Motor neuron (in vitro differentiated cells): ENCODE results near the gene PLA2G2D. TPM values are rescaled to one million over a fixed set of nuclear protein-coding genes. Genes with fewer than 3 reads are reported as not detected.
A peak's percentile ranks its signal among the peaks of the same experiment; 100 is the strongest.

Experiments used
- ATAC-seq, 8 experiments: fragments of 200-7000 bp; cut with Tn5 transposase; replicated peaks in 6 of 8; 2 replicates each; pipeline ENCODE4 v1.8.0; 2021; ENCODE audit warnings: mild to moderate bottlenecking in 8 of 8, moderate library complexity in 8 of 8
- H3K27ac ChIP-seq, 2 donors: fragments of 250-450 bp; sonication (Bioruptor Pico); 2 replicates each; pipeline ENCODE4 v1.9.0; 2021; ENCODE audit warnings: antibody characterized with exemption in 2 of 2, mild to moderate bottlenecking in 2 of 2, moderate library complexity in 1 of 2
- H3K4me1 ChIP-seq, 2 donors: fragments of 250-450 bp; sonication (Bioruptor Pico); replicated peaks in 1 of 2; 2 replicates each; pipeline ENCODE4 v1.6.1; 2021; ENCODE audit warnings: antibody characterized with exemption in 2 of 2, mild to moderate bottlenecking in 2 of 2, moderate library complexity in 1 of 2
- H3K4me3 ChIP-seq, 5 donors: fragments of 250-450 bp; sonication (Bioruptor Pico); 2 replicates each; pipeline ENCODE4 v1.9.0; 2021; ENCODE audit warnings: antibody characterized with exemption in 5 of 5, mild to moderate bottlenecking in 5 of 5, moderate library complexity in 4 of 5
- WGBS, 10 experiments: fragments of 450-650 bp; shearing (Covaris generic); methylation state at CpG; one replicate each; pipeline ENCODE4 v1.0.0; 2022; 5-methylcytosine and 5-hydroxymethylcytosine counted together
- in situ Hi-C, 9 experiments: fragments of 400-800 bp; cut with MboI; loops; one replicate each; pipeline ENCODE4 v1.15.0; 2021; ENCODE audit warnings: low sequenced_read_pairs in 9 of 9, low pct_unique_long_range_greater_than_20kb in 2 of 9; ENCODE audit not compliant: unreplicated experiment in 9 of 9
- total RNA-seq, 8 experiments: library from RNA; unstranded; fragments of 300-600 nt; gene quantifications; 2 replicates each; pipeline versions ENCODE4 v1.2.3 to v1.2.4, GENCODE V29; 2022

PLA2G2D gene, protein sequence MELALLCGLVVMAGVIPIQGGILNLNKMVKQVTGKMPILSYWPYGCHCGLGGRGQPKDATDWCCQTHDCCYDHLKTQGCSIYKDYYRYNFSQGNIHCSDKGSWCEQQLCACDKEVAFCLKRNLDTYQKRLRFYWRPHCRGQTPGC
- 1 to 10 TPM in 1 of 8 experiments, under 1 TPM in 4, not detected in 3; 0.09 to 1.0 (median 0.21) TPM for total RNA-seq

GRCh38 chr1:20119347-20119746 is at the start of gene PLA2G2D:
Gene PLA2G2D (minus strand): TSS chr1:20119536. CDS start chr1:20119498, 38 bp downstream.
- ATAC-seq, result no peak
- no CpG with 5 or more reads among the region's 2 CpGs for WGBS, 10 experiments
- H3K4me3 ChIP-seq, result no peak within 1 kb of the TSS
- no peaks in the 10 kb centered on the region for H3K4me1 ChIP-seq
- in situ Hi-C loops, result no loop called here
- H3K27ac ChIP-seq, result no peak within 1 kb of the TSS

DNA sequence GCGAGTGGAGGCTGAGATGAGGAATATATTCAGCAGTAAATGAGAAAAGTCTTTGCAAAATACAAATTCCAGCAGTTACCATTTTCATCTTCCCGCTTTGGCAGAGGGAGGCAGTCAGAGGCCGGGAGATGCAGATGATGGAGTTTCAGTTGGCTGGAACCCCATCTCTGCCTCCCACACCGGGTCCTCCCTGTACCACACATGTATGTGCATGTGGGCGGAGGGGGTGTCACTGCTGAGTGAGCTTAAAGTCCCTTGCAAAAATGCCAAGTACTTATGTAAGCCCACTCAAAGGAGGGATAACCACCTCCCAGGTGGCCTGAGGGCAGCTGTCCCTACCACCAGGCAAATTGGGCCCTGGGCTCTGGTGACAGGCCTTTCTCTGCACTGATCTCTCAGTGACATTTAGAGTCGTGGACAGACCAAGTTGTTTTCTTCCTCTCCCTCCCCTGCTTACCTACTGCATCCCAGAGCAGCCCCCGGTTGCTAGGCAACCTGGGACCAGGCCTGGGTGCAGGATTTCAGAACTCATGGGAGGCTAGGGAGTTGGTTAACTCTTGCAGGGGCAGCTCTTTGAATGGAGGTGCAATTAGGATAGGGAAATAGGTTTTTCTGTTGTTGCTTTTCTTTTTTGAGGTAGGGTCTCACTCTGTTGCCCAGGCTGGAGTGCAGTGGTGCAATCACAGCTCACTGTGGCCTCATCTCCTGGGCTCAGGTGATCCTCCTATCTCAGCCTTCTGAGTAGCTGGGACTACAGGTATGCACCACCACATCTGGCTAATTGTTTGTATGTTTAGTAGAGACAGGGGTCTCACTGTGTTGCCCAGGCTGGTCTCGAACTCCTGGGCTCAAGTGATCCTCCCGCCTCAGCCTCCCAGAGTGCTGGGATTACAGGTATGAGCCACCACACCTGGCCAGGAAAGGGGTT is 49.5 kb upstream of the PLA2G2D start:
- Histone ChIP-seq H3K4me3 (no peak overlapping the region), H3K27ac (no peak overlapping the region), H3K4me1 (peaks cover 4 to 11% of the 10 kb centered on the region in 2 donors)
- in situ Hi-C loops, result loop anchor here in 6 of 9 experiments (10.0 to 25.0 kb wide), 4 partner anchors 254 to 507 kb away; partner anchors contain the start of genes PLA2G2E (in 3 of the 6), CAMK2N1 (in 1 of the 6) and HTR6 (in 1 of the 6)
- ATAC-seq, result peak in 7 of 8 experiments; percentile 53 to 87 (median 83)
- WGBS, 10 experiments, result 17 to 78% (median 55%) methylated on average over 1 to 8 of the region's 9 CpGs; no CpG with 5 or more reads in 1 of the 10 experiments

DNA sequence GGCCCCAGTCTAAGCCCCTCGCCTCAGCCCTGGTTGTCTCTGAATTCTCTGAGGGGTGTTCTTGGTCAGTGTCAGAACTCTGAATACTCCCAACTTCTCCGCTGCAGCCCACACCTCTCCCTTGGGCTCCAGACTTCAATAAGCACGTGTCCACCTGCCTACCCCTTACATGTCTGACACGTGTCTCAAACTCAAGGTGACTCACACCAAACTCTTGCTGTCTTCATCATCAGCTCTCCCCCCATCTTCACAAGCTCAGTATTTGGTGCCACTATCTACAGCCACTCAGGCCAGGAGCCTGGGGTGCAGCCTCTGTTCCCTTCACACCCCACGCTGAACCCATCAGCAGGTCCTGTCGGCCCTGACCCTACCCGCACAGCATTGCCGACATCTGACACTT is 47.8 kb upstream of the PLA2G2D start:
- H3K27ac ChIP-seq, result no peak overlapping the region
- no peak overlapping the region for H3K4me3 ChIP-seq
- 43 to 90% (median 81%) methylated on average over 1 to 7 of the region's 8 CpGs; no CpG with 5 or more reads in 3 of the 10 experiments for WGBS, 10 experiments
- peaks cover 4 to 11% of the 10 kb centered on the region in 2 donors for H3K4me1 ChIP-seq
- in situ Hi-C loops, result loop anchor here in 6 of 9 experiments (10.0 to 25.0 kb wide), 4 partner anchors 252 to 505 kb away; partner anchors contain the start of genes PLA2G2E (in 3 of the 6), CAMK2N1 (in 1 of the 6) and HTR6 (in 1 of the 6)
- ATAC-seq, result no peak

DNA sequence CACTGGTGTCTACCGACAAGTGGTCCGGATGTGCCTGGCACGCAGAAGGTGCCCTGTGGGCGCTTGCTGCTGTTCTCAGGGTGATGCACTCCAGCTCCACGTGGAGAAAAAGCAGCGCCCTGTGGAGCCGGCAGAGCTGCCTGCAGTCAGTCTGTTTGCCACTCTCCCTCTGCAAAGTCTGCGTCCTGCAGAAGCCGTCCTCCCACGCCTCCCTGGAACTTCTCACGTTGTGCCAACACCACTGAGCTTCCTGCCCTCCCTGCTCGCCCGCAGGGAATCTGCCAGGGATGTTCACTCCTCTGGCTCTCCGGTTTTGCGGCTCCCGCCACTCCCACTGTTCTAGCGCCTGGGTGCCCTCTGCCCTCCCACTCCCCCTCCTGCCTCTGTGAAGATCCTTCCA is 46.7 kb upstream of the PLA2G2D start:
- no peak overlapping the region for H3K27ac ChIP-seq
- in situ Hi-C loops, result loop anchor here in 6 of 9 experiments (10.0 to 25.0 kb wide), 4 partner anchors 251 to 504 kb away; partner anchors contain the start of genes PLA2G2E (in 3 of the 6), CAMK2N1 (in 1 of the 6) and HTR6 (in 1 of the 6)
- 40 to 85% (median 80%) methylated on average over 1 to 11 of the region's 17 CpGs; no CpG with 5 or more reads in 6 of the 10 experiments for WGBS, 10 experiments
- ATAC-seq, result no peak
- no peak overlapping the region for H3K4me3 ChIP-seq
- peaks cover 4 to 11% of the 10 kb centered on the region in 2 donors for H3K4me1 ChIP-seq

GRCh38 chr1:20165522-20165951 is 46.2 kb upstream of the PLA2G2D start:
- Histone ChIP-seq H3K27ac (no peak overlapping the region), H3K4me3 (no peak overlapping the region), H3K4me1 (peaks cover 4 to 11% of the 10 kb centered on the region in 2 donors)
- peak in 3 of 8 experiments; percentile 18 to 62 (median 24) for ATAC-seq
- in situ Hi-C loops, result loop anchor here in 6 of 9 experiments (10.0 to 25.0 kb wide), 4 partner anchors 251 to 503 kb away; partner anchors contain the start of genes PLA2G2E (in 3 of the 6), CAMK2N1 (in 1 of the 6) and HTR6 (in 1 of the 6)
- 27 to 98% (median 92%) methylated on average over 2 to 12 of the region's 16 CpGs; no CpG with 5 or more reads in 3 of the 10 experiments for WGBS, 10 experiments

DNA sequence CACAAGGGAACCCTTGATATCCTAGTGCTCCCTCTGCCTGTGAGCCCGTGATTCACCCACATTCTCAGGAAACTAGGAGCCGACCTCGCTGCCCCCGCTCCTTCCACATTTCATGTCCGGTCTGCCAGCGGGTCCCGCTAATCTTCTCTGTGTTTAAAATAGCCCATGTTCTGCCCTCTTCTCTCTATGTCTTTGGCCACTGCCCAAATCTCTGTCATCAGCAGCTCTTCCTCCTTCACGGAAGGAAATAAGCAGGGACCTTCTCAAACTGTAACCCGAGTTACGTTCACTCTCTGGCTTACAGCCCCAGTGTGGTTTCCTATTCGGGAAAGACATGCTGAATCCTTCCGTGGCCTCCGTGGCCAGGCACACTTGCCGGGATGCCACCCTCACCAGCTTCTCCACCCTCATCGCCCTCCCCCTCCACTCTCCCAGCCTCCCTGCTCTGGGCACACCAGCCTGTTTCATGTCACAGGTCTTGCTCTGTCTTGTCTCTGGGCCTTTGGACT is 45.4 kb upstream of the PLA2G2D start:
- H3K4me3 ChIP-seq, result no peak overlapping the region
- in situ Hi-C loops, result loop anchor here in 6 of 9 experiments (10.0 to 25.0 kb wide), 4 partner anchors 250 to 502 kb away; partner anchors contain the start of genes PLA2G2E (in 3 of the 6), CAMK2N1 (in 1 of the 6) and HTR6 (in 1 of the 6)
- no peak overlapping the region for H3K27ac ChIP-seq
- ATAC-seq, result peak in 1 of 8 experiments; percentile 17
- WGBS, 10 experiments, result 44 to 94% (median 90%) methylated on average over 5 to 13 of the region's 15 CpGs; no CpG with 5 or more reads in 5 of the 10 experiments
- peaks cover 4 to 11% of the 10 kb centered on the region in 2 donors for H3K4me1 ChIP-seq

GRCh38 chr1:20160034-20160433 is 40.7 kb upstream of the PLA2G2D start:
- 40 to 100% (median 65%) methylated on average over 1 of the region's 1 CpG; no CpG with 5 or more reads in 6 of the 10 experiments for WGBS, 10 experiments
- in situ Hi-C loops, result loop anchor here in 6 of 9 experiments (10.0 to 25.0 kb wide), 4 partner anchors 245 to 498 kb away; partner anchors contain the start of genes PLA2G2E (in 3 of the 6), CAMK2N1 (in 1 of the 6) and HTR6 (in 1 of the 6)
- no peak overlapping the region for H3K4me3 ChIP-seq
- H3K4me1 ChIP-seq, result no peaks in the 10 kb centered on the region
- no peak for ATAC-seq
- no peak overlapping the region for H3K27ac ChIP-seq

DNA sequence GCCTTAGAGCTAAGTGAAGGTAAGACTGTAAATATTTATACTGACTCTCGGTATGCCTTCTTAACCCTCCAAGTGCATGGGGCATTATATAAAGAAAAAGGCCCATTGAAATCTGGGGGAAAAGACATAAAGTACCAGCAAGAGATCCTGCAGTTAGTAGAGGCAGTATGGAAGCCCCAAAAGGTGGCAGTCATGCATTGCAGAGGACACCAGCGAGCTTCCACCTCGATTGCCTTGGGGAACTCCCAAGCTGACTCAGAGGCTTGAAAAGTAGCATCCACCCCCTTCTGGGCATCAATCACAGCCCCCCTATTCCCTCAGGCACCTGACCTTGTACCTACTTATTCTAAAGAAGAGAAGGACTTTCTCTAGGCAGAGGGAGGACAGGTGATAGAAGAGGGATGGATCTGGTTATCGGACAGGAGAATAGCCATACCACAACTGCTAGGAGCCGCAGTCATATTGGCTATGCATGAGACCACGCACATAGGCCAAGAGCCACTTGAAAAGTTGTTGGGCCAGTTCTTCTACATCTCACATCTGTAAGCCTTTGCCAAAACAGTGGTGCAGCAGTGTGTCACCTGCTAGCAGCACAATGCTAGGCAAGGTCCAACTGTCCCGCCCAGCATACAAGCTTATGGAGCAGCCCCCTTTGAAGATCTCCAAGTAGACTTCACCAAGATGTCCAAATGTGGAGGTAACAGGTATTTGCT is 39.2 kb upstream of the PLA2G2D start:
- no peak for ATAC-seq
- Histone ChIP-seq H3K4me3 (no peak overlapping the region), H3K27ac (no peak overlapping the region), H3K4me1 (no peaks in the 10 kb centered on the region)
- in situ Hi-C loops, result loop anchor here in 6 of 9 experiments (10.0 to 25.0 kb wide), 4 partner anchors 244 to 496 kb away; partner anchors contain the start of genes PLA2G2E (in 3 of the 6), CAMK2N1 (in 1 of the 6) and HTR6 (in 1 of the 6)
- 50 to 98% (median 72%) methylated on average over 1 to 5 of the region's 7 CpGs; no CpG with 5 or more reads in 3 of the 10 experiments for WGBS, 10 experiments

DNA sequence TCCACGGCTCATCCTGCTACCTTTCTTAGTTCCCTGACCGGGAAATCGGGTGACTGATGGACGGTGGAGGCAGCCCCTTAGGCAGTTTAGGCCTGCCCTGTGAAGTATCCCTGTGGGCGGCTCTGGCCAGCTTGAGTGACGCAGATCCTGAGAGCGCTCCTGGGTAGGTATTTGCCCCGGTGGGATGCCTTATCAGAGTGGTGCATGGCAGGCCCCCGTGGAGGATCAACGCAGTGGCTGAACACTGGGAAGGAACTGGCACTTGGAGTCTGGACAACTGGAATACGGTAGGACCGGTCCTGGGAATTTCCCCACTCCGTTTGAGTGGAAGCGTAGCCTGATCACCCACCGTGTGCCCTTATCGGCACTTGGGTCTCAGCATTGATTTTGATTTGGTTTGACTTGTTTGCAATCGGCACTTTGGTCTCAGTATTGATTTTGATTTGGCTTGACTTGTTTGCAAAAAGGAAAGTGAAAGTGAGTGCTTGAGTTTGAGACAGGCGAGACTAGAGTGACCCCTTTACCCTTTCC is 35.0 kb upstream of the PLA2G2D start:
- no peak for ATAC-seq
- in situ Hi-C loops, result loop anchor here in 6 of 9 experiments (10.0 to 25.0 kb wide), 4 partner anchors 240 to 492 kb away; partner anchors contain the start of genes PLA2G2E (in 3 of the 6), CAMK2N1 (in 1 of the 6) and HTR6 (in 1 of the 6)
- H3K4me1 ChIP-seq, result peaks cover 0 to 15% of the 10 kb centered on the region in 2 donors
- no peak overlapping the region for H3K27ac ChIP-seq
- 82 to 100% (median 92%) methylated on average over 1 to 16 of the region's 18 CpGs; no CpG with 5 or more reads in 2 of the 10 experiments for WGBS, 10 experiments
- no peak overlapping the region for H3K4me3 ChIP-seq

DNA sequence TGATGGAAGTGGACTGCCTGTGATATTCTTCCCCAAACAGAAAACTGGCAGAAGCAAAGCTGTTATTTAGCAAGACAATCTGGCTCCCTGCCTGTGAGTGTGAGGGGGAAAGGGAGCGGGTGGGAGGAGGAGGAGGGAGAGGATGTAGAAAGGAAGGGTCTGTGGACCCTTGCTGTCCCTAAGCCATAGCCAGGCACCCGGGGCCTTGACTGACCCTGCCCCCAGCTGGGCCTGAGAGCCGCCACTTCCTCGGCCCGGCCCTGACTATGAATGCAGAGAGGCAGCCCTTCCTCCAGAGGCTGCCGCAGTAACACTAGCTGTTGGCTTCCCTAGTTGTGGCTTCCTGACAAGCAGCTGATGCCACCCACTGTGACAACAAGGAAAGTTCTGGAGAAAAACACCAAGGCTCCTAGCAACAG is 33.7 kb upstream of the PLA2G2D start:
- WGBS, 10 experiments, result 0 to 83% (median 36%) methylated on average over 1 to 6 of the region's 6 CpGs; no CpG with 5 or more reads in 4 of the 10 experiments
- Histone ChIP-seq H3K4me1 (peaks cover 0 to 15% of the 10 kb centered on the region in 2 donors), H3K4me3 (no peak overlapping the region), H3K27ac (no peak overlapping the region)
- peak in 7 of 8 experiments; percentile 6 to 63 (median 43) for ATAC-seq
- in situ Hi-C loops, result loop anchor here in 6 of 9 experiments (10.0 to 25.0 kb wide), 4 partner anchors 238 to 491 kb away; partner anchors contain the start of genes PLA2G2E (in 3 of the 6), CAMK2N1 (in 1 of the 6) and HTR6 (in 1 of the 6)

DNA sequence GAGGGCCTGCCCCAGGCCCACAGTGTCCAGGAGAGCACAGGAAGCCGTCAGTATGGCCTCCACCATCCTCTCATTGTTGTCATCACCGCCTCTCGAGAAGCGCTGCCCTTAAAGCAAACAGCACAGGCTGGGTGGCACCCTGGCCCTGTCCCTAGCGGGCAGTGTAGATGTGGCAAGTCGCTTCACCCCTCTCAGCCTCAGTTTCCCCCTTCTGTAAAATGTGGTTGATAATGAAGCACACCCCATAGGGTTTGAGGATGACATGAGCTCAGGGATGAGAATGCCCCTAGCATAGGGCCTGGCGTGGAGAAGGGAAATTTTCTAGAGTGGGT is 33.2 kb upstream of the PLA2G2D start:
- no peak overlapping the region for H3K27ac ChIP-seq
- in situ Hi-C loops, result loop anchor here in 6 of 9 experiments (10.0 to 25.0 kb wide), 4 partner anchors 238 to 490 kb away; partner anchors contain the start of genes PLA2G2E (in 3 of the 6), CAMK2N1 (in 1 of the 6) and HTR6 (in 1 of the 6)
- no peak overlapping the region for H3K4me3 ChIP-seq
- WGBS, 10 experiments, result 40 to 100% (median 68%) methylated on average over 2 to 7 of the region's 7 CpGs; no CpG with 5 or more reads in 5 of the 10 experiments
- peaks cover 0 to 15% of the 10 kb centered on the region in 2 donors for H3K4me1 ChIP-seq
- ATAC-seq, result no peak
